Measurements from ENCODE around the gene IL1RL1. TPM values are rescaled to one million over a fixed set of nuclear protein-coding genes. Genes with fewer than 3 reads are reported as not detected.
A peak's percentile ranks its signal among the peaks of the same experiment; 100 is the strongest.

IL1RL1 gene
- total RNA-seq, 2 donors from 2014 or later: 4.8 to 65.3 TPM

- no peaks in the 10 kb centered on the region for H3K9me3 ChIP-seq
- no peak for TF ChIP-seq CTCF (IDR thresholded peaks at IDR 0.05)
- H3K27ac ChIP-seq: no peak overlapping the region
- no peaks in the 10 kb centered on the region for H3K4me1 ChIP-seq
- no peaks in the 10 kb centered on the region for H3K36me3 ChIP-seq
- no peak for DNase-seq (ENCODE audit: low spot score)
- H3K4me3 ChIP-seq: no peak overlapping the region
- H3K27me3 ChIP-seq: no peaks in the 10 kb centered on the region
These were observed 42.7 kb upstream of the IL1RL1 start for GRCh38 chr2:102268510-102269199.

- Histone ChIP-seq H3K27ac (no peak overlapping the region), H3K36me3 (no peaks in the 10 kb centered on the region), H3K27me3 (no peaks in the 10 kb centered on the region), H3K9me3 (no peaks in the 10 kb centered on the region), H3K4me1 (no peaks in the 10 kb centered on the region), H3K4me3 (no peak overlapping the region)
- TF ChIP-seq CTCF (IDR thresholded peaks at IDR 0.05): no peak
- no peak for DNase-seq (ENCODE audit: low spot score)
These were observed 42.2 kb upstream of the IL1RL1 start for GRCh38 chr2:102269200-102269524.

- H3K27me3 ChIP-seq: no peaks in the 10 kb centered on the region
- no peak for DNase-seq (ENCODE audit: low spot score)
These were observed 39.5 kb upstream of the IL1RL1 start for GRCh38 chr2:102271844-102272243.

GRCh38 chr2:102273619-102274211, 37.6 kb upstream of the IL1RL1 start:
- Histone ChIP-seq H3K4me1 (no peaks in the 10 kb centered on the region), H3K36me3 (no peaks in the 10 kb centered on the region), H3K4me3 (no peak overlapping the region), H3K9me3 (peaks cover 0 to 9% of the 10 kb centered on the region in 2 donors), H3K27me3 (no peaks in the 10 kb centered on the region), H3K27ac (peak overlapping the region; percentile 22 to 33)
- no peak for DNase-seq (ENCODE audit: low spot score)
- no peak for TF ChIP-seq CTCF (IDR thresholded peaks at IDR 0.05)

More at GRCh38 chr2:102271844-102272243, 39.5 kb upstream of the IL1RL1 start:
- Histone ChIP-seq H3K9me3 (peaks cover 0 to 9% of the 10 kb centered on the region in 2 donors), H3K27ac (no peak overlapping the region), H3K36me3 (no peaks in the 10 kb centered on the region), H3K4me1 (no peaks in the 10 kb centered on the region), H3K4me3 (no peak overlapping the region)
- no peak for TF ChIP-seq CTCF (IDR thresholded peaks at IDR 0.05)

GRCh38 chr2:102276549-102277201, 34.7 kb upstream of the IL1RL1 start:
- peaks cover 0 to 9% of the 10 kb centered on the region in 2 donors for H3K9me3 ChIP-seq
- DNase-seq (ENCODE audit: low spot score): no peak
- H3K27me3 ChIP-seq: no peaks in the 10 kb centered on the region
- no peaks in the 10 kb centered on the region for H3K36me3 ChIP-seq
- no peak for TF ChIP-seq CTCF (IDR thresholded peaks at IDR 0.05)
- H3K4me1 ChIP-seq: no peaks in the 10 kb centered on the region
- H3K4me3 ChIP-seq: no peak overlapping the region
- no peak overlapping the region for H3K27ac ChIP-seq
